ENCODE results near the gene GPR161. TPM values are rescaled to one million over a fixed set of nuclear protein-coding genes. Genes with fewer than 3 reads are reported as not detected.

The GPR161 gene
- total and polyA plus RNA-seq, 2 donors from 2014 or later = 1.4 to 4.2 TPM

DNA sequence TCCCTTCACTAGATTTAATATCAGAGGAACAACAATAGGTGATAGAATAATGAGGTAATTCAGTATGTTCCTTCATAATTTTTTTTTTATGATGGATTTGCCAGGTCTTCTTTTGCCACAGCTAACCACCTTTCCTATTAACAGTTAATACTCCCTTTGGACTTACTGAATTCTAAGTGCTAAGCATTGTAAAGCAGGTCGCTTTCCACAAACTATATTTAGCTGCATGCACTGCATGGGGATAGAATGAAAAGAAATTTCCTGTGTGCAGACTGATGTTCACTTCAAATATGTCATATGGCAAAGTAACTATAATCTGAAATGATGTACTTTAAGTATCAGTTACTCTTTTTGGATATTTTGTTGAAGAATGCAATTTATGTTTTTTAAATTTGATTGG lies 85.8 kb downstream of the GPR161 start:
- intact Hi-C loops (cut with DNase I) = no loop called here

DNA sequence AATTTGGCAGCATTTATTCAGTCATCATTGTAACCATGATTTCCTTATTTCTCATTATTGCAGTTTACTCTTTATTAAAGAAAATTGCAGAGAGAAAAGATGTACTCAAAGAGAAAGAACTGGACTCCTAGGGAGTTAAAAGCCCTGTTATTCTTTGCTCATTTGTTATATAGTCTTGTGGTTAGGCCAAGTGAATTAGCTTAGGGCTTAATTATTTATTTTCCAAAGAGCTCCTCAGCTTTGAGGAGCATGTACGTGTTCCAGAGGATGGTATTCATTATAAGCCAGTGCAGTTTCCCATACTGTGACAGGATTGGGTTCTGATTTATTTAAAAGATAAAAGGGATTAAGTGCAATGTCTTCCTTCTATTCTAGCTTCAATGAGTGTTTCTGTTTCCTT lies 86.4 kb downstream of the GPR161 start:
- H3K9me3 ChIP-seq (ENCODE audit: control insufficient read depth in 2 of 3, insufficient read depth in 1 of 3, low read length in 3 of 3) = no peaks in the 10 kb centered on the region
- DNase-seq = no peak
- H3K4me3 ChIP-seq (ENCODE audit: low read length in 3 of 3) = no peak overlapping the region
- H3K27me3 ChIP-seq (ENCODE audit: control insufficient read depth, insufficient read depth, low read length) = no peaks in the 10 kb centered on the region
- TF ChIP-seq, protein P1, sequence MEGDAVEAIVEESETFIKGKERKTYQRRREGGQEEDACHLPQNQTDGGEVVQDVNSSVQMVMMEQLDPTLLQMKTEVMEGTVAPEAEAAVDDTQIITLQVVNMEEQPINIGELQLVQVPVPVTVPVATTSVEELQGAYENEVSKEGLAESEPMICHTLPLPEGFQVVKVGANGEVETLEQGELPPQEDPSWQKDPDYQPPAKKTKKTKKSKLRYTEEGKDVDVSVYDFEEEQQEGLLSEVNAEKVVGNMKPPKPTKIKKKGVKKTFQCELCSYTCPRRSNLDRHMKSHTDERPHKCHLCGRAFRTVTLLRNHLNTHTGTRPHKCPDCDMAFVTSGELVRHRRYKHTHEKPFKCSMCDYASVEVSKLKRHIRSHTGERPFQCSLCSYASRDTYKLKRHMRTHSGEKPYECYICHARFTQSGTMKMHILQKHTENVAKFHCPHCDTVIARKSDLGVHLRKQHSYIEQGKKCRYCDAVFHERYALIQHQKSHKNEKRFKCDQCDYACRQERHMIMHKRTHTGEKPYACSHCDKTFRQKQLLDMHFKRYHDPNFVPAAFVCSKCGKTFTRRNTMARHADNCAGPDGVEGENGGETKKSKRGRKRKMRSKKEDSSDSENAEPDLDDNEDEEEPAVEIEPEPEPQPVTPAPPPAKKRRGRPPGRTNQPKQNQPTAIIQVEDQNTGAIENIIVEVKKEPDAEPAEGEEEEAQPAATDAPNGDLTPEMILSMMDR (IDR thresholded peaks at IDR 0.05; ENCODE audit: borderline replicate concordance, extremely low read depth, insufficient read depth) = no peak
- FAIRE-seq = no peak
- intact Hi-C loops (cut with DNase I) = no loop called here
- no peak overlapping the region for H3K9ac ChIP-seq (ENCODE audit: low read length in 3 of 3)
- no peaks in the 10 kb centered on the region for H3K36me3 ChIP-seq (ENCODE audit: control insufficient read depth in 2 of 3, insufficient read depth in 3 of 3, low read length in 3 of 3)
- no peaks in the 10 kb centered on the region for H3K4me1 ChIP-seq (ENCODE audit: control insufficient read depth in 2 of 3, insufficient read depth in 2 of 3, low read depth in 1 of 3, low read length in 3 of 3)
- no peak overlapping the region for H3K27ac ChIP-seq (ENCODE audit: low read depth in 2 of 2, low read length in 2 of 2)

More for the DNA sequence above, 85.8 kb downstream of the GPR161 start:
- Histone ChIP-seq H3K27ac (ENCODE audit: low read depth in 2 of 2, low read length in 2 of 2) (no peak overlapping the region), H3K36me3 (ENCODE audit: control insufficient read depth in 2 of 3, insufficient read depth in 3 of 3, low read length in 3 of 3) (no peaks in the 10 kb centered on the region), H3K9ac (ENCODE audit: low read length in 3 of 3) (no peak overlapping the region), H3K9me3 (ENCODE audit: control insufficient read depth in 2 of 3, insufficient read depth in 1 of 3, low read length in 3 of 3) (no peaks in the 10 kb centered on the region), H3K4me1 (ENCODE audit: control insufficient read depth in 2 of 3, insufficient read depth in 2 of 3, low read depth in 1 of 3, low read length in 3 of 3) (no peaks in the 10 kb centered on the region), H3K4me3 (ENCODE audit: low read length in 3 of 3) (no peak overlapping the region), H3K27me3 (ENCODE audit: control insufficient read depth, insufficient read depth, low read length) (no peaks in the 10 kb centered on the region)
- TF ChIP-seq, protein P1 (IDR thresholded peaks at IDR 0.05; ENCODE audit: borderline replicate concordance, extremely low read depth, insufficient read depth) = no peak
- no peak for DNase-seq
- FAIRE-seq = no peak

DNA sequence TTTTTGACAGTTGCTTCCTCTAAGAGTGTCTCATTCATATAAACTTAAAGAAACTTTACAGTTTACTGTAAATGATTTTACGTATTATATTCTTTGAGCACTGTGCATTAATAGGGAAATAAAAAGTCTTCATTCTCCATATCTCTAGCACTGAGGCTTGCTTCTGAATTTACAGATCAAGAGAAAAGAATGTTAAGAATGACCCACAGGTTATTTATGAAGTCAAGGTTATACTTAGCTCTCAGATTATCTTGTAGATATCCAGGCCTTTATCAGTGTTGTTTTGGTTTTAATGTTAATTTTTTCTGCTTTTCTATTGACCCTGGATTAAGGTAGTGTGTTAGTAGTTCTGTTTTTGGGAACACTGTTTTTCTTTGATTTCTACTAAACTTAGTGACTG lies 91.4 kb downstream of the GPR161 start:
- no peak overlapping the region for H3K4me3 ChIP-seq (ENCODE audit: low read length in 3 of 3)
- H3K9me3 ChIP-seq (ENCODE audit: control insufficient read depth in 2 of 3, insufficient read depth in 1 of 3, low read length in 3 of 3) = no peaks in the 10 kb centered on the region
- peaks cover 5 to 13% (median 12%) of the 10 kb centered on the region in 3 donors for H3K36me3 ChIP-seq (ENCODE audit: control insufficient read depth in 2 of 3, insufficient read depth in 3 of 3, low read length in 3 of 3)
- no peak for DNase-seq
- no peaks in the 10 kb centered on the region for H3K27me3 ChIP-seq (ENCODE audit: control insufficient read depth, insufficient read depth, low read length)
- no peak overlapping the region for H3K27ac ChIP-seq (ENCODE audit: low read depth in 2 of 2, low read length in 2 of 2)
- H3K9ac ChIP-seq (ENCODE audit: low read length in 3 of 3) = no peak overlapping the region
- no peaks in the 10 kb centered on the region for H3K4me1 ChIP-seq (ENCODE audit: control insufficient read depth in 2 of 3, insufficient read depth in 2 of 3, low read depth in 1 of 3, low read length in 3 of 3)
- FAIRE-seq = no peak
- TF ChIP-seq, protein P1 (IDR thresholded peaks at IDR 0.05; ENCODE audit: borderline replicate concordance, extremely low read depth, insufficient read depth) = no peak
- intact Hi-C loops (cut with DNase I) = no loop called here

DNA sequence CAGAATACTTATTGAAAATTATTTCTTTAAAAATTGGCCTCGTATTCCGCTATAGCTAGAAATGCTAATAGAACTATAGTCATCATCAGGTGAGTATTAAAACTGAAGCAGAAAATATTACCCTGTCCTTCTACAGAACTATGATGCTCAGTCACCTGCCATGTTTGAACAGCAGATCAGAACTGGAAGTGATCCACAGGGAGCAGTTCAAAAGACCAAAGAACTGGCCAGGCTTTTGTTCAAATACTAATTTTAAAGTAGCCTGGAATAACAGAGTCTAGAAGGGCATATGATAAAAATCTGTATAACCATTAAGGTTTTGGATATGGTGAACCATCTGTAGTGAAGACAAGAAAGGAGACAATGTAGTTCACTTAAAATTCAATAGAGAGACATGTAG lies 94.4 kb downstream of the GPR161 start:
- DNase-seq (no peak), FAIRE-seq (no peak)
- Histone ChIP-seq H3K9me3 (ENCODE audit: control insufficient read depth in 2 of 3, insufficient read depth in 1 of 3, low read length in 3 of 3) (no peaks in the 10 kb centered on the region), H3K4me3 (ENCODE audit: low read length in 3 of 3) (no peak overlapping the region), H3K9ac (ENCODE audit: low read length in 3 of 3) (no peak overlapping the region), H3K27me3 (ENCODE audit: control insufficient read depth, insufficient read depth, low read length) (no peaks in the 10 kb centered on the region), H3K36me3 (ENCODE audit: control insufficient read depth in 2 of 3, insufficient read depth in 3 of 3, low read length in 3 of 3) (peaks cover 5 to 13% (median 12%) of the 10 kb centered on the region in 3 donors), H3K4me1 (ENCODE audit: control insufficient read depth in 2 of 3, insufficient read depth in 2 of 3, low read depth in 1 of 3, low read length in 3 of 3) (no peaks in the 10 kb centered on the region), H3K27ac (ENCODE audit: low read depth in 2 of 2, low read length in 2 of 2) (no peak overlapping the region)
- TF ChIP-seq, protein P1 (IDR thresholded peaks at IDR 0.05; ENCODE audit: borderline replicate concordance, extremely low read depth, insufficient read depth) = no peak
- intact Hi-C loops (cut with DNase I) = no loop called here
